OCI-LY7 (cell line): ENCODE results near the gene NLRX1. TPM values are rescaled to one million over a fixed set of nuclear protein-coding genes. Genes with fewer than 3 reads are reported as not detected.
A peak's percentile ranks its signal among the peaks of the same experiment; 100 is the strongest.

Experiments used
- BruUV-seq: library from RNA; stranded (reverse); fragments of 400-500 nt; replicated peaks from 2 replicates; lab custom pipeline; 2021; lab: Mats Ljungman, UMichigan
- CTCF ChIA-PET: fragments of 300-600 bp; sonication (Branson Sonifier 250); formaldehyde crosslinking; loops from one replicate; lab custom pipeline; 2022; ENCODE audit warnings: antibody characterized with exemption; ENCODE audit not compliant: unreplicated experiment; lab: Charles Lee
- POLR2A ChIA-PET: fragments of 300-600 bp; sonication (Branson Sonifier 250); formaldehyde crosslinking; loops from one replicate; lab custom pipeline; 2022; ENCODE audit warnings: antibody characterized with exemption; lab: Charles Lee
- DNase-seq: peaks from one replicate; pipeline ENCODE4 v3.0.0-alpha.2; 2015; ENCODE audit warnings: low spot score
- H2AFZ ChIP-seq: fragments of 200-600 bp; sonication (generic), shearing (Covaris generic); 2 replicates; pipeline ENCODE4 v1.6.1; 2014; ENCODE audit warnings: mild to moderate bottlenecking, antibody characterized with exemption, low read length, moderate library complexity
- H3K27ac ChIP-seq: fragments of 200-600 bp; sonication (generic); 2 replicates; pipeline ENCODE4 v1.5.1; 2014; ENCODE audit warnings: mixed run types, low read depth, mild to moderate bottlenecking, moderate library complexity, low read length, inconsistent platforms; ENCODE audit not compliant: poor library complexity, severe bottlenecking
- H3K36me3 ChIP-seq: fragments of 200-600 bp; sonication (generic); 2 replicates; pipeline ENCODE4 v1.6.1; 2014; ENCODE audit warnings: mild to moderate bottlenecking, antibody characterized with exemption, low read length, moderate library complexity, mixed read lengths; ENCODE audit not compliant: insufficient read depth
- H3K4me1 ChIP-seq: fragments of 200-600 bp; sonication (generic); 2 replicates; pipeline ENCODE4 v1.5.1; 2014; ENCODE audit warnings: mild to moderate bottlenecking, low read length; ENCODE audit not compliant: insufficient read depth, poor library complexity, severe bottlenecking
- H3K4me2 ChIP-seq: fragments of 200-600 bp; sonication (generic); 2 replicates; pipeline ENCODE4 v1.6.1; 2014; ENCODE audit warnings: mild to moderate bottlenecking, low read length
- H3K4me3 ChIP-seq: fragments of 200-600 bp; sonication (generic); 2 replicates; pipeline ENCODE4 v1.5.1; 2014; ENCODE audit warnings: mild to moderate bottlenecking, low read depth, low read length; ENCODE audit not compliant: poor library complexity, severe bottlenecking
- H3K79me2 ChIP-seq: fragments of 200-600 bp; sonication (generic); 2 replicates; pipeline ENCODE4 v1.6.1; 2016; ENCODE audit warnings: low read depth, mild to moderate bottlenecking, low read length, moderate library complexity, mixed read lengths; ENCODE audit not compliant: insufficient read depth
- H3K9me2 ChIP-seq: fragments of 200-600 bp; sonication (generic); 2 replicates; pipeline ENCODE4 v1.6.1; 2016; ENCODE audit warnings: mild to moderate bottlenecking, low read length, mixed read lengths; ENCODE audit not compliant: insufficient read depth
- H3K9me3 ChIP-seq: fragments of 200-600 bp; sonication (generic); 2 replicates; pipeline ENCODE4 v1.6.1; 2014; ENCODE audit warnings: mild to moderate bottlenecking, mixed run types, low read length, mixed read lengths
- H4K20me1 ChIP-seq: fragments of 200-600 bp; sonication (generic); 2 replicates; pipeline ENCODE4 v1.6.1; 2014; ENCODE audit warnings: mild to moderate bottlenecking, antibody characterized with exemption, low read length, moderate library complexity, mixed read lengths; ENCODE audit not compliant: insufficient read depth
- CTCF ChIP-seq: fragments of 200-600 bp; sonication (generic); conservative IDR thresholded peaks from 2 replicates; pipeline ENCODE4 v1.5.1; 2014; ENCODE audit warnings: mild to moderate bottlenecking, antibody characterized with exemption, low read length, moderate library complexity, mixed read lengths
- EZH2phosphoT487 ChIP-seq: fragments of 200-600 bp; sonication (generic); IDR thresholded peaks from 2 replicates; pipeline ENCODE4 v1.6.1; 2018; ENCODE audit warnings: low read depth, borderline replicate concordance, mild to moderate bottlenecking, mixed run types, antibody characterized with exemption, low read length, moderate library complexity, mixed read lengths
- intact Hi-C: fragments of 100-400 bp; cut with micrococcal nuclease; formaldehyde crosslinking; loops from one replicate; pipeline ENCODE4 v1.10.0; 2022; ENCODE audit not compliant: unreplicated experiment
- total RNA-seq, 2 experiments: library from RNA; depleted of rRNA in 1 of 2; stranded (reverse); fragments of >200 nt in 1 of 2; shearing (Covaris generic) in 1 of 2; gene quantifications; 2 replicates each; pipeline ENCODE4 v1.2.3, GENCODE V29; 2014 to 2022

Gene NLRX1
- total RNA-seq, 2 experiments from 2014 or later, result 2.1 to 8.8 TPM

- DNase-seq, result peak; percentile 50
- Histone ChIP-seq H4K20me1 (no peaks in the 10 kb centered on the region), H3K4me1 (peaks cover 17% of the 10 kb centered on the region), H3K79me2 (no peaks in the 10 kb centered on the region), H3K9me2 (no peaks in the 10 kb centered on the region), H3K36me3 (no peaks in the 10 kb centered on the region), H3K4me3 (no peak overlapping the region), H3K27ac (no peak overlapping the region), H2AFZ (no peak overlapping the region), H3K4me2 (no peak overlapping the region), H3K9me3 (no peaks in the 10 kb centered on the region)
- intact Hi-C loops, result no loop called here
- no peak for TF ChIP-seq CTCF
- no peak for TF ChIP-seq EZH2phosphoT487
- ChIA-PET CTCF (no interaction called here), POLR2A (interaction anchor here (0.6 to 1.6 kb wide), 5 partner anchors 8 to 534 kb away, joined by 3 to 7 read pairs (median 3); no protein-coding TSS in a partner anchor)
- BruUV-seq, result no TSS peak
Measured at GRCh38 chr11:119147604-119148333, 20.8 kb upstream of the NLRX1 start.

GRCh38 chr11:119148720-119149017 is 19.9 kb upstream of the NLRX1 start:
- CTCF ChIA-PET, result no interaction called here
- no peak for DNase-seq
- POLR2A ChIA-PET, result interaction anchor here (1.6 kb wide), 1 partner anchor 48 kb away, joined by 3 read pairs; no protein-coding TSS in a partner anchor

More at GRCh38 chr11:119148720-119149017, 19.9 kb upstream of the NLRX1 start:
- Histone ChIP-seq H3K4me1 (peaks cover 17% of the 10 kb centered on the region), H3K9me3 (no peaks in the 10 kb centered on the region), H3K79me2 (no peaks in the 10 kb centered on the region), H3K4me2 (peak overlapping the region; percentile 95), H2AFZ (peak overlapping the region; percentile 75), H3K9me2 (no peaks in the 10 kb centered on the region), H3K27ac (no peak overlapping the region), H4K20me1 (no peaks in the 10 kb centered on the region), H3K36me3 (no peaks in the 10 kb centered on the region), H3K4me3 (peak overlapping the region; percentile 66)
- intact Hi-C loops, result no loop called here
- TF ChIP-seq CTCF, result no peak
- TF ChIP-seq EZH2phosphoT487, result no peak
- no TSS peak for BruUV-seq
